Esophagus muscularis mucosa (tissue), 4 donors: ENCODE data around the gene VPS37C. TPM values are rescaled to one million over a fixed set of nuclear protein-coding genes. Genes with fewer than 3 reads are reported as not detected.

Source experiments
- DNase-seq: peaks from one replicate; pipeline ENCODE4 v3.0.0-alpha.2; 2017; ENCODE audit errors: extremely low spot score
- H3K27ac ChIP-seq, 4 donors: fragments of 200-600 bp; sonication (generic); replicated peaks in 1 of 4; 1 replicate in 3 of 4; 2 replicates in 1 of 4; pipeline ENCODE4 v1.5.1; 2016 to 2019; ENCODE audit warnings: mild to moderate bottlenecking in 1 of 4
- H3K27me3 ChIP-seq, 4 donors: fragments of 200-600 bp; sonication (generic); one replicate each; pipeline versions ENCODE4 v1.5.1 to v1.6.0; 2016 to 2019
- H3K36me3 ChIP-seq, 4 donors: fragments of 200-600 bp; sonication (generic); one replicate each; pipeline ENCODE4 v1.5.1; 2016 to 2019
- H3K4me1 ChIP-seq, 4 donors: fragments of 200-600 bp; sonication (generic); one replicate each; pipeline ENCODE4 v1.5.1; 2016 to 2019
- H3K4me3 ChIP-seq, 4 donors: fragments of 200-600 bp; sonication (generic); 1 replicate in 2 of 4; 2 replicates in 2 of 4; pipeline ENCODE4 v1.5.1; 2016 to 2019; ENCODE audit warnings: mild to moderate bottlenecking in 4 of 4, moderate library complexity in 1 of 4
- H3K9me3 ChIP-seq, 4 donors: fragments of 200-600 bp; sonication (generic); 1 replicate in 3 of 4; 2 replicates in 1 of 4; pipeline ENCODE4 v1.5.1; 2016 to 2019
- EP300 ChIP-seq: sonication (generic); formaldehyde crosslinking; IDR thresholded peaks from one replicate; pipeline ENCODE4 v1.6.1; 2017; ENCODE audit warnings: antibody characterized with exemption
- POLR2A ChIP-seq: fragments of 450-650 bp; IDR thresholded peaks from one replicate; pipeline ENCODE4 v1.6.1; 2017; ENCODE audit warnings: antibody characterized with exemption, moderate library complexity, mild to moderate bottlenecking, low read depth
- POLR2AphosphoS5 ChIP-seq, 2 donors: sonication (generic); formaldehyde crosslinking; IDR thresholded peaks; one replicate each; pipeline ENCODE4 v1.6.1; 2017; ENCODE audit warnings: antibody characterized with exemption in 2 of 2
- WGBS: methylation state at CpG from one replicate; pipeline ENCODE4 v1.1.5; 2018; 5-methylcytosine and 5-hydroxymethylcytosine counted together
- intact Hi-C: fragments of 100-400 bp; cut with DNase I; formaldehyde crosslinking; loops from one replicate; pipeline ENCODE4 v1.15.1; 2023
- total RNA-seq, 4 donors: library from RNA; depleted of rRNA; stranded (reverse); fragments of >200 nt; gene quantifications; one replicate each; pipeline versions ENCODE4 v1.1.0 to v1.2.1, GENCODE V29; 2016
- TF ChIP-seq, protein P1 (sequence below), 3 experiments: fragments of 200-600 bp in 2 of 3; fragments of 450-650 bp in 1 of 3; sonication (generic) in 2 of 3; IDR thresholded peaks; one replicate each; pipeline ENCODE4 v1.5.1; 2017 to 2019; ENCODE audit warnings: antibody characterized with exemption in 3 of 3, mild to moderate bottlenecking in 2 of 3, moderate library complexity in 1 of 3

VPS37C gene
- total RNA-seq, 4 donors from 2014 or later, result 29.1 to 43.5 (median 38.1) TPM

- WGBS, result 90% methylated on average over 1 of the region's 1 CpG
- intact Hi-C loops, result no loop called here
- Histone ChIP-seq H3K27me3 (no peaks in the 10 kb centered on the region), H3K9me3 (no peaks in the 10 kb centered on the region), H3K4me3 (no peak overlapping the region), H3K4me1 (peaks cover 20 to 54% (median 49%) of the 10 kb centered on the region in 4 donors), H3K36me3 (peaks cover 5 to 20% (median 13%) of the 10 kb centered on the region in 4 donors), H3K27ac (no peak overlapping the region)
- TF ChIP-seq, protein P1, sequence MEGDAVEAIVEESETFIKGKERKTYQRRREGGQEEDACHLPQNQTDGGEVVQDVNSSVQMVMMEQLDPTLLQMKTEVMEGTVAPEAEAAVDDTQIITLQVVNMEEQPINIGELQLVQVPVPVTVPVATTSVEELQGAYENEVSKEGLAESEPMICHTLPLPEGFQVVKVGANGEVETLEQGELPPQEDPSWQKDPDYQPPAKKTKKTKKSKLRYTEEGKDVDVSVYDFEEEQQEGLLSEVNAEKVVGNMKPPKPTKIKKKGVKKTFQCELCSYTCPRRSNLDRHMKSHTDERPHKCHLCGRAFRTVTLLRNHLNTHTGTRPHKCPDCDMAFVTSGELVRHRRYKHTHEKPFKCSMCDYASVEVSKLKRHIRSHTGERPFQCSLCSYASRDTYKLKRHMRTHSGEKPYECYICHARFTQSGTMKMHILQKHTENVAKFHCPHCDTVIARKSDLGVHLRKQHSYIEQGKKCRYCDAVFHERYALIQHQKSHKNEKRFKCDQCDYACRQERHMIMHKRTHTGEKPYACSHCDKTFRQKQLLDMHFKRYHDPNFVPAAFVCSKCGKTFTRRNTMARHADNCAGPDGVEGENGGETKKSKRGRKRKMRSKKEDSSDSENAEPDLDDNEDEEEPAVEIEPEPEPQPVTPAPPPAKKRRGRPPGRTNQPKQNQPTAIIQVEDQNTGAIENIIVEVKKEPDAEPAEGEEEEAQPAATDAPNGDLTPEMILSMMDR (IDR thresholded peaks at IDR 0.05), result no peak
- TF ChIP-seq POLR2AphosphoS5 (IDR thresholded peaks at IDR 0.05), result no peak
- TF ChIP-seq EP300, result no peak
- TF ChIP-seq POLR2A, result no peak
- DNase-seq, result no peak
Observed at GRCh38 chr11:61142424-61142823, 18.8 kb downstream of the VPS37C start.

GRCh38 chr11:61141601-61142028, 19.6 kb downstream of the VPS37C start:
- no peaks in the 10 kb centered on the region for H3K27me3 ChIP-seq
- no peak overlapping the region for H3K4me3 ChIP-seq
- TF ChIP-seq POLR2A, result no peak
- no peak for TF ChIP-seq POLR2AphosphoS5 (IDR thresholded peaks at IDR 0.05)
- TF ChIP-seq EP300, result no peak
- TF ChIP-seq, protein P1 (IDR thresholded peaks at IDR 0.05), result no peak
- intact Hi-C loops, result no loop called here
- H3K4me1 ChIP-seq, result peaks cover 20 to 46% (median 41%) of the 10 kb centered on the region in 4 donors
- no peaks in the 10 kb centered on the region for H3K9me3 ChIP-seq
- WGBS, result 52% methylated on average over 9 of the region's 10 CpGs
- H3K27ac ChIP-seq, result no peak overlapping the region
- peaks cover 5 to 29% (median 16%) of the 10 kb centered on the region in 4 donors for H3K36me3 ChIP-seq
- DNase-seq, result no peak

DNA sequence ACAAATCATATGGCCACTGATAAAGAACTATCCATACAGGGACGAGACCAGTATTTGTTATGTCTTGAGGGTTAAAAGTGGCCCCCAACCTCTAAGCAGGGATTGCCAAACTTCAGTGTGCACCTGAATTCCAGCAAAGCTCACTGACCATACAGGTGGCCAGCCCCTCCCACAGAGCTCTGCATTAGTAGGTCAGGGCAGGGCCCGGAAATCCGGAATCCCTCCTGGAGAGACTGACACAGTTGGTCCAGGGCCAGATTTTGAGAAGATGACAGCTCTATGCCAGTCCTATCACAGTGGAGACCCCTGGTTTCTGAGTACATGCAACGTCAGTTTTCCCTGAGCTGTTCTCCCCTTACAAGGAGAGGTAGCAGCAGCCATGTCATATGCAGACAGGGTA, 20.8 kb downstream of the VPS37C start:
- intact Hi-C loops, result no loop called here
- Histone ChIP-seq H3K27ac (no peak overlapping the region), H3K4me1 (peaks cover 20 to 43% (median 39%) of the 10 kb centered on the region in 4 donors), H3K36me3 (peaks cover 5 to 23% (median 18%) of the 10 kb centered on the region in 4 donors), H3K27me3 (no peaks in the 10 kb centered on the region), H3K4me3 (no peak overlapping the region), H3K9me3 (no peaks in the 10 kb centered on the region)
- DNase-seq, result no peak
- 85% methylated on average over 3 of the region's 4 CpGs for WGBS
- no peak for TF ChIP-seq POLR2A

- WGBS, result 54% methylated on average over 6 of the region's 6 CpGs
- no peak for DNase-seq
- peaks cover 20 to 46% (median 41%) of the 10 kb centered on the region in 4 donors for H3K4me1 ChIP-seq
- intact Hi-C loops, result no loop called here
- no peak overlapping the region for H3K4me3 ChIP-seq
- TF ChIP-seq, protein P1 (IDR thresholded peaks at IDR 0.05), result no peak
- TF ChIP-seq EP300 (no peak), POLR2AphosphoS5 (IDR thresholded peaks at IDR 0.05) (no peak), POLR2A (no peak)
- no peaks in the 10 kb centered on the region for H3K9me3 ChIP-seq
- no peak overlapping the region for H3K27ac ChIP-seq
- H3K36me3 ChIP-seq, result peaks cover 5 to 28% (median 21%) of the 10 kb centered on the region in 4 donors
- H3K27me3 ChIP-seq, result no peaks in the 10 kb centered on the region
Observed at GRCh38 chr11:61139387-61139786, 21.8 kb downstream of the VPS37C start.

- intact Hi-C loops, result no loop called here
- Histone ChIP-seq H3K4me3 (no peak overlapping the region), H3K36me3 (peaks cover 5 to 33% (median 26%) of the 10 kb centered on the region in 4 donors), H3K27me3 (no peaks in the 10 kb centered on the region), H3K27ac (no peak overlapping the region), H3K9me3 (no peaks in the 10 kb centered on the region), H3K4me1 (peaks cover 20 to 46% (median 41%) of the 10 kb centered on the region in 4 donors)
- TF ChIP-seq POLR2AphosphoS5 (IDR thresholded peaks at IDR 0.05) (no peak), POLR2A (no peak), EP300 (no peak)
- TF ChIP-seq, protein P1 (IDR thresholded peaks at IDR 0.05), result no peak
- no peak for DNase-seq
- 43% methylated on average over 7 of the region's 7 CpGs for WGBS
Observed at GRCh38 chr11:61138935-61139334, 22.3 kb downstream of the VPS37C start.
